HepG2 (cell line): ENCODE measurements around the gene SSU72. TPM values are rescaled to one million over a fixed set of nuclear protein-coding genes. Genes with fewer than 3 reads are reported as not detected.
A peak's percentile ranks its signal among the peaks of the same experiment; 100 is the strongest.

Source experiments
- ATAC-seq: fragments of 200-7000 bp; cut with Tn5 transposase; 3 replicates; pipeline ENCODE4 v1.9.1; 2020; ENCODE audit warnings: mild to moderate bottlenecking, moderate library complexity
- BruUV-seq: library from RNA; stranded (reverse); fragments of 400-500 nt; replicated peaks from 2 replicates; lab custom pipeline; 2021; lab: Mats Ljungman, UMichigan
- CTCF ChIA-PET: fragments of 300-600 bp; formaldehyde crosslinking; extraction: SDS; loops from one replicate; lab custom pipeline; 2021; ENCODE audit warnings: low total read pairs, inconsistent platforms, low intra/inter-chr PET ratio; lab: Yijun Ruan, JAX
- POLR2A ChIA-PET: fragments of 350-600 bp; sonication (Branson Sonifier 250); formaldehyde crosslinking; loops from one replicate; lab custom pipeline; 2020; ENCODE audit warnings: antibody characterized with exemption, inconsistent platforms; lab: Yijun Ruan, JAX
- DNase-seq: peaks from one replicate; pipeline ENCODE4 v3.0.0-alpha.2; 2015; ENCODE audit warnings: low spot score
- FAIRE-seq: peaks from 3 replicates; lab custom pipeline; 2011; peaks lifted over from hg19 to GRCh38; lab: Jason Lieb, UNC
- H2AFZ ChIP-seq: one replicate; pipeline ENCODE4 v1.6.1; 2011; ENCODE audit warnings: low read length, inconsistent platforms
- H3K27ac ChIP-seq: fragments of 300-600 bp; 3 replicates; pipeline ENCODE4 v1.8.0; 2011; ENCODE audit warnings: mixed run types, mild to moderate bottlenecking, mixed read lengths, low read length, inconsistent platforms; ENCODE audit not compliant: insufficient read depth; ENCODE audit errors: extremely low read length
- H3K27me3 ChIP-seq, 2 experiments: fragments of 200-600 bp in 1 of 2; 2 replicates in 1 of 2; 3 replicates in 1 of 2; pipeline versions ENCODE4 v1.6.0 to v1.8.0; 2011; ENCODE audit warnings: low read length in 2 of 2, mild to moderate bottlenecking in 2 of 2, moderate library complexity in 2 of 2, inconsistent platforms in 1 of 2; ENCODE audit not compliant: insufficient read depth in 2 of 2, control insufficient read depth in 1 of 2
- H3K36me3 ChIP-seq, 2 experiments: fragments of 200-600 bp in 1 of 2; replicated peaks in 1 of 2; 2 replicates in 1 of 2; 3 replicates in 1 of 2; pipeline versions ENCODE4 v1.5.1 to v1.8.0; 2011; ENCODE audit warnings: low read length in 2 of 2, inconsistent platforms in 1 of 2; ENCODE audit not compliant: insufficient read depth in 2 of 2, control insufficient read depth in 1 of 2
- H3K4me1 ChIP-seq: 2 replicates; pipeline ENCODE4 v1.5.1; 2012; ENCODE audit warnings: low read length, inconsistent platforms; ENCODE audit not compliant: insufficient read depth
- H3K4me2 ChIP-seq: 2 replicates; pipeline ENCODE4 v1.6.0; 2011; ENCODE audit warnings: low read depth, low read length, inconsistent platforms
- H3K4me3 ChIP-seq, 3 experiments: fragments of 200-600 bp in 1 of 3; sonication (generic), shearing (Covaris generic) in 1 of 3; replicated peaks in 1 of 3; 2 replicates each; pipeline ENCODE4 v1.5.1; 2011 to 2016; ENCODE audit warnings: low read length in 3 of 3, inconsistent platforms in 2 of 3, low read depth in 2 of 3, mild to moderate bottlenecking in 2 of 3, control low read depth in 1 of 3, mixed read lengths in 1 of 3; ENCODE audit not compliant: insufficient read depth in 1 of 3
- H3K79me2 ChIP-seq: one replicate; pipeline ENCODE4 v1.6.1; 2011; ENCODE audit warnings: low read length, inconsistent platforms; ENCODE audit not compliant: insufficient read depth
- H3K9ac ChIP-seq: 2 replicates; pipeline ENCODE4 v1.6.0; 2011; ENCODE audit warnings: mild to moderate bottlenecking, low read depth, low read length, inconsistent platforms; ENCODE audit not compliant: insufficient read depth
- H3K9me3 ChIP-seq: 2 replicates; pipeline ENCODE4 v1.5.1; 2012; ENCODE audit warnings: mild to moderate bottlenecking, low read length
- H4K20me1 ChIP-seq: 2 replicates; pipeline ENCODE4 v1.6.0; 2011; ENCODE audit warnings: inconsistent platforms, mild to moderate bottlenecking, low read length, moderate library complexity; ENCODE audit not compliant: insufficient read depth
- AFF4 ChIP-seq: sonication (generic); formaldehyde crosslinking; IDR thresholded peaks from 2 replicates; pipeline ENCODE4 v1.4.0; 2020; ENCODE audit warnings: missing genetic modification reagents
- ETV6 ChIP-seq: sonication (generic); formaldehyde crosslinking; conservative IDR thresholded peaks from 2 replicates; pipeline ENCODE4 v1.4.0; 2020; ENCODE audit warnings: missing genetic modification reagents
- KAT2B ChIP-seq: fragments of 150-350 bp; IDR thresholded peaks from 2 replicates; pipeline ENCODE4 v1.6.1; 2014; ENCODE audit warnings: low read depth, low read length, borderline replicate concordance
- PHF8 ChIP-seq: sonication (generic); formaldehyde crosslinking; IDR thresholded peaks from 2 replicates; pipeline ENCODE4 v1.5.0; 2020; ENCODE audit warnings: missing genetic modification reagents
- RFX5 ChIP-seq: IDR thresholded peaks from 2 replicates; pipeline ENCODE4 v1.6.1; 2011; ENCODE audit warnings: low read depth, low read length, improper control_type of control experiment
- STAT6 ChIP-seq: sonication (generic); formaldehyde crosslinking; IDR thresholded peaks from 2 replicates; pipeline ENCODE4 v1.4.0; 2020; ENCODE audit warnings: missing genetic modification reagents, mild to moderate bottlenecking, borderline replicate concordance
- USF2 ChIP-seq, 2 experiments: sonication (generic) in 1 of 2; formaldehyde crosslinking in 1 of 2; IDR thresholded peaks; 2 replicates each; pipeline versions ENCODE4 v1.5.1 to v1.6.1; 2011 to 2020; ENCODE audit warnings: borderline replicate concordance in 1 of 2, low read depth in 1 of 2, low read length in 1 of 2, mild to moderate bottlenecking in 1 of 2, missing genetic modification reagents in 1 of 2, moderate library complexity in 1 of 2
- ZNF232 ChIP-seq: sonication (generic); formaldehyde crosslinking; IDR thresholded peaks from 2 replicates; pipeline ENCODE4 v1.4.0; 2020; ENCODE audit warnings: missing genetic modification reagents, borderline replicate concordance
- ZNF451 ChIP-seq: sonication (generic); formaldehyde crosslinking; IDR thresholded peaks from 2 replicates; pipeline ENCODE4 v1.5.0; 2020; ENCODE audit warnings: mild to moderate bottlenecking, missing genetic modification reagents
- ZNF703 ChIP-seq: sonication (generic); formaldehyde crosslinking; IDR thresholded peaks from 2 replicates; pipeline ENCODE4 v1.5.1; 2020; ENCODE audit warnings: missing genetic modification reagents, mild to moderate bottlenecking, moderate library complexity, borderline replicate concordance
- ZNF710 ChIP-seq: sonication (generic); formaldehyde crosslinking; IDR thresholded peaks from 2 replicates; pipeline ENCODE4 v1.5.0; 2020; ENCODE audit warnings: mild to moderate bottlenecking, missing genetic modification reagents, borderline replicate concordance
- WGBS: methylation state at CpG from one replicate; pipeline ENCODE4 v1.1.6; 2017; ENCODE audit warnings: low lambda C conversion rate; 5-methylcytosine and 5-hydroxymethylcytosine counted together
- in situ Hi-C: cut with HindIII; loops from 2 replicates; pipeline ENCODE4 v1.10.0; 2017; ENCODE audit warnings: low pct_unique_long_range_greater_than_20kb; ENCODE audit not compliant: extremely low pct_ligation_motif_present
- intact Hi-C: fragments of 100-400 bp; cut with micrococcal nuclease; formaldehyde crosslinking; loops from one replicate; pipeline ENCODE4 v1.10.0; 2022; ENCODE audit not compliant: unreplicated experiment
- polyA plus RNA-seq, 8 experiments: library from polyadenylated mRNA; depleted of rRNA in 3 of 8; stranded (reverse) in 7 of 8; unstranded in 1 of 8; fragments of >200 nt; fragmentation: Illumina TruSeq in 4 of 8; extraction: Trizol in 4 of 8; gene quantifications; 2 replicates each; pipeline versions ENCODE4 v1.2.1 to v1.2.3, GENCODE V29; 2011 to 2016; ENCODE audit warnings: low read depth in 4 of 8, missing spikeins in 1 of 8, mixed read lengths in 1 of 8; ENCODE audit not compliant: insufficient read depth in 1 of 8
- total RNA-seq, 5 experiments: library from RNA; depleted of rRNA; stranded (reverse); fragments of >200 nt; fragmentation: Illumina TruSeq; extraction: Trizol; gene quantifications; 2 replicates each; pipeline ENCODE4 v1.2.3, GENCODE V29; 2016; ENCODE audit warnings: low read depth in 1 of 5

The SSU72 gene
- total and polyA plus RNA-seq, 2 of the 13 experiments (the other 11 are each of a cell fraction or from before 2014, with no cell fraction given), result 42.8 to 67.1 TPM

GRCh38 chr1:1614204-1614953, 39.7 kb upstream of the SSU72 start:
- peak; percentile 17 for ATAC-seq
- BruUV-seq, result no TSS peak
- TF ChIP-seq ETV6 (CRISPR knock-in tag) (no peak), ZNF232 (no peak), AFF4 (CRISPR knock-in tag) (no peak), STAT6 (CRISPR knock-in tag) (no peak), ZNF710 (CRISPR knock-in tag) (no peak), ZNF451 (CRISPR knock-in tag) (no peak), PHF8 (CRISPR knock-in tag) (no peak), KAT2B (no peak), USF2 (IDR thresholded peaks at IDR 0.05; ENCODE audit: low read depth, low read length) (no peak), USF2 (CRISPR knock-in tag; IDR thresholded peaks at IDR 0.05; ENCODE audit: borderline replicate concordance) (peak; percentile 35; the same call in 1 of the 2 replicates), ZNF703 (CRISPR knock-in tag) (no peak), RFX5 (no peak)

More at GRCh38 chr1:1614204-1614953, 39.7 kb upstream of the SSU72 start:
- peak; percentile 47 for FAIRE-seq
- in situ Hi-C loops, result no loop called here
- Histone ChIP-seq H3K9ac (peak overlapping the region; percentile 100), H3K4me1 (peaks cover 46% of the 10 kb centered on the region), H3K9me3 (no peaks in the 10 kb centered on the region), H3K27me3 (no peaks in the 10 kb centered on the region; a peak in 2 of 5 replicates), H3K79me2 (peaks cover 18% of the 10 kb centered on the region), H4K20me1 (peaks cover 8% of the 10 kb centered on the region; the same call in 1 of the 2 replicates), H2AFZ (no peak overlapping the region), H3K4me3 (peak overlapping the region; percentile 90 to 100 (median 98)), H3K27ac (peak overlapping the region; percentile 99), H3K4me2 (peak overlapping the region; percentile 82), H3K36me3 (peaks cover 1 to 14% of the 10 kb centered on the region in 2 experiments; a peak in 2 of 5 replicates)
- DNase-seq, result peak; percentile 49
- WGBS, result 4% methylated on average over 30 of the region's 30 CpGs
- ChIA-PET CTCF (no interaction called here), POLR2A (interaction anchor here (0.7 to 3.3 kb wide), 9 partner anchors 11 to 103 kb away, joined by 3 to 29 read pairs (median 4); partner anchors contain the start of gene ATAD3A)
- intact Hi-C loops, result loop anchor here (5.0 kb wide), 1 partner anchor 37 kb away; no protein-coding TSS in a partner anchor
